Endothelial cell of hepatic sinusoid (primary cell): Measurements from ENCODE around the gene PACRG.

Source experiments
- in situ Hi-C: cut with HindIII; loops from 2 replicates; pipeline ENCODE4 v1.10.0; 2017; ENCODE audit warnings: low sequenced_read_pairs

Gene PACRG

GRCh38 chr6:162998777-162999176 lies 271.0 kb downstream of the PACRG start:
- in situ Hi-C loops, result no loop called here

DNA sequence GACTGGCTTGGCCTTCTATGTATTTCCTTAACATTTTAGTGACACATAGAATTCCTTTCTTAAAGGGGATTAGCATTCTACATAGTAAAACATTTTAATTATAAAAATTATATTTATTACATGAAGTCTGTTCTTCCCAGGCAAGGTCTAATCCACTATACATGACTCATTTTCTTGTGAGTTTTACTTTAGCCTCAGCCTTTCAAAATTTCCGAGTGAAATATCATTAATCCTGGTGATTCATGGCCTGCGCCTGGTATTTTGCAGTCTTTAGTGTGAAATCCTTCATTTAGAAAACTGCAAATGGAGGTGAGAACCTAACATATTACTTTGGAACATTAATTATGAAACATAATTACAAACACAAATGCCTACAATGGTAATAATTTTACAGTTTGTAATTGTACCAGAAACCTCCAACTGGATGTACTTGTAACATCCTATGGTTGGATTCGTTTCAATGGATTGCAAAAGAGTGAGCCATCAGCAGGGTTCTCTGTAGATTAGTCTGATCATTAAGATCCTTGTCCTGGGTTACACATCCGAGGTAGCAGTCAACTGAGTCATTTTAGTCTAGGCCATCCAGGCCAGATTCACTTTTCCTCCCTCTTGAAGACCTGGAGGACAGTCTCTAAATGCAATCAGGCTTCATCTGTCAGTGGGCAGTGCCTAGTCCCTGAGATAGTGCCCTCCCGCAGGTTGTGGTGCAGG lies 272.0 kb downstream of the PACRG start:
- in situ Hi-C loops, result no loop called here

DNA sequence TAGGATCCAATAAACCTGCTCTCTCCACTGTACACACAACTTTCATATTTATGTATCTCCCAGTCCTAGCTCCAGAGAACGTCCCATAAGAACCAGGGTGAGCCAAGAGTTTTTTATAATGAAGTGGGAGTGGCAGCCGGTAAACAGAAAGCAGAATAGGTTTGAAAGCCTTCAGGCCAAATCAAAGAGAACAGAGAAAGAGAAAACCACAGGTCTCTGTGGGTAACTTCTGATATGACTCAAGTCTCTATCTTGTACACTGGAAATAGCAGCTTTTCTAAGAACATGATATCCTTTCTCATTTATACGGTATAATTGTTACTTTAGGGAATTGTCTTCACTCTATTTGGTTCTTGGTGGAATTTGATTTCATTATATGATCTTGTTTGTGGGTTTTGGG lies 273.6 kb downstream of the PACRG start:
- in situ Hi-C loops, result no loop called here

GRCh38 chr6:163008186-163008585 lies 280.4 kb downstream of the PACRG start:
- in situ Hi-C loops, result no loop called here

- in situ Hi-C loops, result no loop called here
Observed at GRCh38 chr6:163008626-163009025, 280.9 kb downstream of the PACRG start.

GRCh38 chr6:163010145-163010544 lies 282.4 kb downstream of the PACRG start:
- in situ Hi-C loops, result no loop called here

DNA sequence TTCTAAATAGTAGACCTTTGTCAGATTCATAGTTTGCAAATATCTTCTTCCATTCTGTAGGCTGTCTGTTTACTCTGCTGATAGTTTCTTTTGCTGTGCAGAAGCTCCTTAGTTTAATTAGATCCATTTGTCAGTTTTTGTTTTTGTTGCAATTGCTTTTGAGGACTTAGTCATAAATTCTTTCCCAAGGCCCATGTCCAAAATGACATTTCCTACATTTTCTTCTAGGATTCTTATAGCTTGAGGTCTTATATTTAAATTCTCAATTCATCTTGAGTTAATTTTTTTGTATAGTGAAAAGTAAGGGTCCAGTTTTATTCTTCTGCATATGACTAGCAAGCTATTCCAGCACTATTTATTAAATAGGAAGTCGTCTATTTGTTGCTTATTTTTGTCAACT lies 287.0 kb downstream of the PACRG start:
- in situ Hi-C loops, result no loop called here

DNA sequence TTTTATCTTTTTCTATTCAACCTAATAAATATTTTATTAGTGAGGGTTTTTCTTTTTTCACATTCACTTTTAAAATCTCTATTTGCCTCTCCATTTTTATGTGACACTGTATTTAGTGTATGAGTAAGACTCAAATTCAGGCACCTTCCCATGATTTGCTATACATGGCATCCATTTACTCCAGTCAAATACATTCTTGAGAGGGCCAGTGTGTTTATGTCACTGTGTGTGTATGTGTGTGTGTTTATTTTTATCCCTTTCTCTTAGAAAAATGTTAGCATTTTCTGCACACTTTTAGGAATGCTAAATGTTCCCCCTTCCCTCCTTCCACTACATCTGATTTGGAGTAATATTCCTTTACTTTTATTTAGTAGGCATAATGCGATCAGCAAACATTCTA lies 290.0 kb downstream of the PACRG start:
- in situ Hi-C loops, result no loop called here

DNA sequence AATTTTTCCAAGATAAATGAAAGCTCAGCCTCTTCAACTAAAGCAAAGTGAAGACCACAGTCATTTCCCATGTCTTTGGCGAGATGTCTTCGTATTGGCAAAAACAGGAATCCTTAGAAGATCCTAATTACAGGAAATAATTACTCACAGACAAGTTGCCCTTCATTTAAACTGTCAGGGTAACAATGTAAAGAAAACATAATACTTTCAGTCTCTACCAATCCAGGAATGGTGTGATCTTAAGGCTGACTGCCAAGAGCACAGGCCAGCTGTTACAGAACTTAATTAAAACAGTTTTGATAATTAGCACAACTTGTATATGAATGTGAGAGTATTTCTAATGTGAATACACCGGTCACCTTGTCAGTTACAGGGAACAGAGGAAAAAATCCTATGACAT lies 292.2 kb downstream of the PACRG start:
- in situ Hi-C loops, result no loop called here

DNA sequence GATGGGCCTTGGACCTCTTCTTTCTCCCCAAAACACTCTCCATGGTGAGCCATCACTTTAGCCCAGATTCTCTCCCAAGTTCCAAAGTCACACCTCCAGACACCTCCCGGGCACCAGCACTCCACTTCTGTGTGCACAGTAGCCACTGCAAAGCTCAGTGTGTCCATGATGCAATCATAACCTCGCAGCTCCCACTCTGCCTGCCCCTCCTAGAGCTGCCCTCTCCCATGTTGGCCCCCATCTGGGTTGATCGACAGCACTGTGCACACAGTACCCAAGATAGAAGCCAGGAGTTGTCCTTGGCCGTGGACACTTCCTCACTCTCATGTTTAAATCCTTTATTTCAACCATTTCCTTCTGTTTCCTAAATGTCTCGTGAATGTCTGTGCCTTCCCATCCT lies 293.3 kb downstream of the PACRG start:
- in situ Hi-C loops, result no loop called here

- in situ Hi-C loops, result no loop called here
Observed at GRCh38 chr6:163023700-163024099, 295.9 kb downstream of the PACRG start.

DNA sequence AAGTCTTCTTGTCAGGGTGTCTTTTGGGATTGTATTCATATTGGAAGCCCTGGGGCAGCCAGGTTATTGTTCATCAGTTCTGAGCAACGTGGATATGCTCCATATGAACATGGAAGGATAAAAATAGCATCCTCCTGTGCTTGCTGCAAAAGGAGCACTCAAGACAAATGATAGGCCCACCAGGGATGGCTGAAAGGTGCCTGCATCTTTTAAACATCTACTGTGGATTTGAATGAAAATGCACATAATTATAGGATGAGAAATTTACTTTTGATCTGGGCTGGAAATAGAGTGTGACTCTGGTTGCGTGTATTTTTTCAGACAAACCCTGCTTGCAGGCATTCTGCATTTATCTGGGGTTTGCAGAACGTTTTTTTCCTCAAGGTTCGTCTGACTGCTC lies 299.1 kb downstream of the PACRG start:
- in situ Hi-C loops, result no loop called here

DNA sequence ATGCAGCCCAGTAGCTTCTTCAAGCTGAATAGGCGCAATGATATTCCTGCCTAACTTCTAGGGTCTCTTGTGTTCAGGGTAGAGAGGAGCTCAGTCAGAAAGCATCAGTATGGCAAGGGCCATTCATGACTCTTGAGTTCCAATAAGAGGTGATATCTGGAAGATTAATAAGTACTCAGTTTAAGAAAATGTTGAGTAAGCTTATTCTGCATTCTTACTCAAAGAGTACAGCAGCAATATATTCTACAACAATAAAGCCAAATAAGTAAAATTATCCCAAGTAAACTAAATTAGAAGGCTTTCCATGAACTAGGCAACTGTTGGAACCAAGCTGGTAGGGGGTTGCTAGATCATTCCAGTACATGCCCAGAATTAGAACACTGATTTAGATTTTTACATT lies 303.2 kb downstream of the PACRG start:
- in situ Hi-C loops, result no loop called here

DNA sequence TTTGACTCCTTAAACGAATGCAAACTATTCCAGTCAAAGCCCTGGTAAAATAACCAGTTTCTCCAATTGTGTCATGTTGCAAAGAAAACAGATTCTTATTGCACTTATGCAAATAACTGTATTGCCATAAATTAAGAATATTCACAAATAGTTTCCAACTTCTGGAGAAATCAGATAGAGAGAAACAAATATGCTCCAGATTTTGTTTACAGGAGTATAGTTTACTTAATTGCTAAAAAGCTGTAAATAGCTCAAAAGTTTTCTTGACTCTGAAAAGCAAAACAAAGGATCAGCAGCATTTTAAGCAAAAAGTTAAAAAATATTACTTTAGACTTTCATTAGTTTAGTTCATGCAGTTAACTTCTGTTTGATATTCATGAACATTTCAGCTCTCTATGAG lies 304.2 kb downstream of the PACRG start:
- in situ Hi-C loops, result no loop called here

- in situ Hi-C loops, result no loop called here
Observed at GRCh38 chr6:163036160-163036645, 308.4 kb downstream of the PACRG start.

- in situ Hi-C loops, result no loop called here
Observed at GRCh38 chr6:163038317-163038716, 310.5 kb downstream of the PACRG start.

GRCh38 chr6:163048345-163048744 lies 320.6 kb downstream of the PACRG start:
- in situ Hi-C loops, result no loop called here

DNA sequence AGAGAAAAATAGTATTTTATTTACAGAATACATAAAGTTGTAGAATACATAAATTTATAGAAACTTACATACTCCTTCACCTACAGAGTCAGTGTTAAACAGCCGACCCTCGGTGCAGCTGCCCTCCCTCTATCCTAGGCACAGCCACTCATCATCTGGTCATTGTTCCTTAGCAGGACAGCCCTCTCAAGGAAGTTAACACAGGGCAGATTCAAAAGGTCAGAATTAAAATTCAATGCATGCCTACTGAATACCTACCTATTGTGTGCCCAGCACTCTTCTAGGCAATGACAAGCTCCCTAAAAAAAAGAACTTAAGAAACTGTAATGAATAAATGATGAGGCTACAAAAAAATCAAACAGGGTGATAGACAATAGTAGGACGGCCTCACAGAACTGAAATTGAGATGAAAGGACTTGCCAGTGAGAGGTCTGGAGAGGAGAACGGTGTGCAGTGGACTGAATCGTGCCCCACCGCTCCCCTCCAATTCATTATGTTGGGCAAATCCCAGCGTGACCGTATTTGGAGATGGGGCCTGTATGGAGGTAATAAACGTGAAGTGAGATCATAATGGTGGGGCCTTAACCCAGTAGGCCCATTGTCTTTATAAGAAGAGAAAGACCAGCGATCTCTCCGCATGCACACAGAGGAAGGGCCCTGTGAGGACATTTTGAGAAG lies 326.0 kb downstream of the PACRG start:
- in situ Hi-C loops, result no loop called here

DNA sequence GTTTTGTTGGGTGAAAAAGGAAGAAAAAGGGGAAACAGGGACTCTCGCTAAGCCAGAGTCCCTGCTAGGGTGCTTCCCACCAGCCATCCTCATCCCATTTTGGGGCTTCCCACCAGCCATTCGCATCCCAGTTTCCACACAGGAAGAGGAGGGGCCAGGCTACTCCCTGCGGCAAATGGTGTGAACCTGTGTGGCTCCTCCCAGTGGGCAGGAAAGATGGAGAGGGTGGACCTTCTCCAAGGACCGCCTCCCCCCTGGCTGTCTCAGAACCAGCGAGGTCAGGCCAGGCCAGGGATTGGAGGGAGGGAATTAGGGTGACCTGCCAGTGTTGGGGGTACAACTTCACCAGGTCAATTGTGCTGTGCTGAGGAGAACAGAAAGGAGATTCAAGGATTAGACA lies 326.9 kb downstream of the PACRG start:
- in situ Hi-C loops, result no loop called here

DNA sequence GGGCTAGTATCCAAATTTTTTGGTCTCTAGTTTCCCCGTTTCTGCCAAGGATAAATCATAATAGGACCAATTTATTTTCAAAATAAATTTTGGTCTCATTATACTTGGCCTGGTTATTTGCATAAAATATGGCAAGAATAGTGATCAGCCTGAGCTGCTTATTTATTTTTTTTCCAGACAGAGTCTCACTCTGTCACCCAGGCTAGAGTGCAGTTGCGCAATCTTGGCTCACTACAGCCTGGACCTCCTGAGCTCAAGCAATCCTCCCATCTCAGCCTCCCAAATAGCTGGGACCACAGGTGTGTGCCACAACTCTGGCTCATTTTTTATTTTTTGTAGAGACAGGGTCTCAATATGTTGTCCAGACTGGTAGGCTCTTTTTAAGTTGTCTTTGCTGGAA lies 329.5 kb downstream of the PACRG start:
- in situ Hi-C loops, result no loop called here

- in situ Hi-C loops, result no loop called here
Observed at GRCh38 chr6:163062790-163063189, 335.0 kb downstream of the PACRG start.

DNA sequence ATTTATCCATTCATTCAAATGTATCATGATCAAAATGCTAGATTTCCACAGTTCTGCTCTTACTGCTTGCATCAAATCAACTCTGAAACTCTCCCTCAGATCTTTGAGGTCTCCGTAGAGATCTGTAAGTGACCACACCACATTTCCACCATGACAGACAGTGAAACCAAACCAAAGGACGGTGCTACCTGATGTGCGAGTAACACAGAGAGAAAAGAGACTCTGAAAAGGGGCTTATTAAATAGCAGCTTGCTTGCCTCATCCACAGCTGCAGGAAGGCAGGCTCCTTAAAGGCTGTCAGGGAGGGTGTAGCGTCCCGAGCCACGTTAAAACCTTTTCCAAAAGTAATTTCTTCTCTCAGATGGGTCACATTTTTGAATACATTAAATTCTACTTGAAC lies 335.8 kb downstream of the PACRG start:
- in situ Hi-C loops, result no loop called here

DNA sequence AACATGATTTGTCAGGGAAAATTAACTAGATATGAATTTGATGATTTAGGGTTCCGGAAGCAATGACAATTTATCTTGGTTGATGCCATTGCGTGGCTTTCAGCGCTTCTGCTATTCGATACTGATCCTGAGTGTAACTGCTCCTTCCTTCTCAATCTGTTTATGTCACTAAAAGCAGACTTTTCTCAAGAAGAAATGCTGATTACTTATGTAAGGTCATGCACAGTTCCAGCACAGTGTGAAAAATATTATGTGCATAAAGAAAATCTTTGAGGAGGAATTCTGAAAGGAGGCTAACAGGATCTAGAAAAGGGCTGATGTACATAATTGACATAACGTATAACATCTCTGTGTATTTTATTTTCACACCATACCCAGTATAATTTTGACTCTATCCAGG lies 336.6 kb downstream of the PACRG start:
- in situ Hi-C loops, result no loop called here
